Measurements from ENCODE around the gene CCDC182. TPM values are rescaled to one million over a fixed set of nuclear protein-coding genes. Genes with fewer than 3 reads are reported as not detected.

The CCDC182 gene
- total and polyA plus RNA-seq, 9 of the 15 experiments (the other 6 are each of a cell fraction or from before 2014, with no cell fraction given): not detected

DNA sequence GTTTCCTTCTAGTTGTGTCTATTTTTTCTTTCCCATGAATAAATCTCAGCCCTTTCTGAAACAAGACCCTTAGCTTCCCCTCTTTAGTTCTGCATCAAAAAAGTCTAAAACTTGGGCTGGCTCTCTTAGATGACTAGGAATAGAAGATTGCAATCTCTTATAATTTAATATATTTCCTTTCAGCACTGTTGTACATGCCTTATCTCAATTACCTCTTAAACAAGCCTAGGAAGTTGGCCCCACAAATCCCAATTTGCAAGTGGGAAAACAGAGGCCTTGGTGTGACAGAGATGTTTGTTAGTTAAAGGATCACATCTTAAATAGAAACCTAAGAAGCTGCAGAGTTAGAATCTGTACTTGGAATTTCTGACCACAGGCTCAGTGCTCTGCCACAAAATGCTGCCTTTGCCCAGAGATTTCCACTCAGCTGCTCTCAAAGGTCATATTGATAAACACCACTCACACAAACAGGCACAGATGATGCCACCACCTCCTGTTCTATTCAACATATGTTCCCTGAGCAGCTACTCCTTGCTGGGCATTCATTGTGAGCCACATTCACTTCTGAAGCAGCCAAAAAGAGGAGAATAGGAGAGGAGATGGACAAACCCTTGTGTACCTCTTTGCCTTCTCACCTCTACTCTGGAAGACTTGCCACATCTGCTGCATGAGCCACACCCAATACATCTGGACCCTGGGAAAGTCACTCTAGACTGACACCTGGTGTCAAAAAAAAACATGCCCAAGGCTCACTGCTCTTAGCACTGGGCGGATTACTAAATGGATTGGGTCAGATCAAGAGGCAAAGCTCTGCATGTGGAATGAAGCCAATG lies 5.5 kb downstream of the CCDC182 start:
- peak; percentile 93 for ATAC-seq
- no TSS peak for BruUV-seq (replicated peaks)
- FAIRE-seq: peak; percentile 87
- Histone ChIP-seq H2AFZ (ENCODE audit: low read depth, low read length) (no peak overlapping the region), H3K4me2 (ENCODE audit: insufficient read depth, low read length) (no peak overlapping the region), H3K79me2 (ENCODE audit: control insufficient read depth, insufficient read depth, low read length) (no peaks in the 10 kb centered on the region), H3K36me3 (ENCODE audit: control insufficient read depth, insufficient read depth, low read length) (no peaks in the 10 kb centered on the region), H3K27ac (ENCODE audit: extremely low read depth, low read depth, low read length) (no peak overlapping the region), H3K27me3 (ENCODE audit: control insufficient read depth in 2 of 2, insufficient read depth in 2 of 2, low read length in 2 of 2) (peaks cover 25 to 39% of the 10 kb centered on the region in 2 experiments), H3K4me3 (no peak overlapping the region), H3K9me3 (replicated peaks; ENCODE audit: control insufficient read depth, insufficient read depth, low read depth, low read length) (no peaks in the 10 kb centered on the region), H3K9ac (ENCODE audit: insufficient read depth in 1 of 2, low read depth in 2 of 2, low read length in 2 of 2) (no peak overlapping the region), H3K4me1 (replicated peaks in 1 of 2; ENCODE audit: control insufficient read depth in 2 of 2, insufficient read depth in 2 of 2, low read length in 2 of 2) (no peaks in the 10 kb centered on the region), H4K20me1 (replicated peaks; ENCODE audit: control insufficient read depth, insufficient read depth, low read length) (peaks cover 10% of the 10 kb centered on the region; the same call in 1 of the 2 replicates), H3K9me1 (ENCODE audit: control insufficient read depth, insufficient read depth, low read length) (no peaks in the 10 kb centered on the region)
- in situ Hi-C loops (cut with MboI) (no loop called here), intact Hi-C loops (cut with micrococcal nuclease) (loop anchor here (5.0 to 10.0 kb wide), 3 partner anchors 145 to 607 kb away; no protein-coding TSS in a partner anchor)
- 0% methylated on average over 1 of the region's 1 CpG for WGBS (ENCODE audit: insufficient coverage, low coverage, missing lambda C conversion rate)
- ChIA-PET CTCF (ENCODE audit: low intra/inter-chr PET ratio) (interaction anchor here (0.6 to 1.6 kb wide), 4 partner anchors 320 to 609 kb away, joined by 3 to 12 read pairs (median 3); no protein-coding TSS in a partner anchor), POLR2A (no interaction called here)
- DNase-seq (ENCODE audit: extremely low read depth in 1 of 4, low spot score in 3 of 4): peak; percentile 36 to 53 (median 40)
- TF ChIP-seq STAG1 (CRISPR knock-in tag; IDR thresholded peaks at IDR 0.05; ENCODE audit: borderline replicate concordance) (peak; percentile 44; the same call in 1 of the 2 replicates), MAFF (IDR thresholded peaks at IDR 0.05; ENCODE audit: low read length) (no peak), ZFP1 (CRISPR knock-in tag; IDR thresholded peaks at IDR 0.05) (no peak), CTBP1 (IDR thresholded peaks at IDR 0.05; ENCODE audit: borderline replicate concordance) (peak; percentile 31; the same call in 1 of the 2 replicates), RAD21 (CRISPR knock-in tag; conservative IDR thresholded peaks at IDR 0.05 in 1 of 2, IDR thresholded peaks at IDR 0.05 in 1 of 2) (peak; percentile 36 to 60), SMC3 (conservative IDR thresholded peaks at IDR 0.05; ENCODE audit: insufficient read depth, low read depth, low read length) (peak; percentile 64)
- TF ChIP-seq, protein P1, sequence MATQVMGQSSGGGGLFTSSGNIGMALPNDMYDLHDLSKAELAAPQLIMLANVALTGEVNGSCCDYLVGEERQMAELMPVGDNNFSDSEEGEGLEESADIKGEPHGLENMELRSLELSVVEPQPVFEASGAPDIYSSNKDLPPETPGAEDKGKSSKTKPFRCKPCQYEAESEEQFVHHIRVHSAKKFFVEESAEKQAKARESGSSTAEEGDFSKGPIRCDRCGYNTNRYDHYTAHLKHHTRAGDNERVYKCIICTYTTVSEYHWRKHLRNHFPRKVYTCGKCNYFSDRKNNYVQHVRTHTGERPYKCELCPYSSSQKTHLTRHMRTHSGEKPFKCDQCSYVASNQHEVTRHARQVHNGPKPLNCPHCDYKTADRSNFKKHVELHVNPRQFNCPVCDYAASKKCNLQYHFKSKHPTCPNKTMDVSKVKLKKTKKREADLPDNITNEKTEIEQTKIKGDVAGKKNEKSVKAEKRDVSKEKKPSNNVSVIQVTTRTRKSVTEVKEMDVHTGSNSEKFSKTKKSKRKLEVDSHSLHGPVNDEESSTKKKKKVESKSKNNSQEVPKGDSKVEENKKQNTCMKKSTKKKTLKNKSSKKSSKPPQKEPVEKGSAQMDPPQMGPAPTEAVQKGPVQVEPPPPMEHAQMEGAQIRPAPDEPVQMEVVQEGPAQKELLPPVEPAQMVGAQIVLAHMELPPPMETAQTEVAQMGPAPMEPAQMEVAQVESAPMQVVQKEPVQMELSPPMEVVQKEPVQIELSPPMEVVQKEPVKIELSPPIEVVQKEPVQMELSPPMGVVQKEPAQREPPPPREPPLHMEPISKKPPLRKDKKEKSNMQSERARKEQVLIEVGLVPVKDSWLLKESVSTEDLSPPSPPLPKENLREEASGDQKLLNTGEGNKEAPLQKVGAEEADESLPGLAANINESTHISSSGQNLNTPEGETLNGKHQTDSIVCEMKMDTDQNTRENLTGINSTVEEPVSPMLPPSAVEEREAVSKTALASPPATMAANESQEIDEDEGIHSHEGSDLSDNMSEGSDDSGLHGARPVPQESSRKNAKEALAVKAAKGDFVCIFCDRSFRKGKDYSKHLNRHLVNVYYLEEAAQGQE (IDR thresholded peaks at IDR 0.05; ENCODE audit: borderline replicate concordance): peak; percentile 48; the same call in 1 of the 2 replicates
- TF ChIP-seq, protein P1 (CRISPR knock-in tag; IDR thresholded peaks at IDR 0.05; ENCODE audit: low read depth): no peak
- TF ChIP-seq, protein P2, sequence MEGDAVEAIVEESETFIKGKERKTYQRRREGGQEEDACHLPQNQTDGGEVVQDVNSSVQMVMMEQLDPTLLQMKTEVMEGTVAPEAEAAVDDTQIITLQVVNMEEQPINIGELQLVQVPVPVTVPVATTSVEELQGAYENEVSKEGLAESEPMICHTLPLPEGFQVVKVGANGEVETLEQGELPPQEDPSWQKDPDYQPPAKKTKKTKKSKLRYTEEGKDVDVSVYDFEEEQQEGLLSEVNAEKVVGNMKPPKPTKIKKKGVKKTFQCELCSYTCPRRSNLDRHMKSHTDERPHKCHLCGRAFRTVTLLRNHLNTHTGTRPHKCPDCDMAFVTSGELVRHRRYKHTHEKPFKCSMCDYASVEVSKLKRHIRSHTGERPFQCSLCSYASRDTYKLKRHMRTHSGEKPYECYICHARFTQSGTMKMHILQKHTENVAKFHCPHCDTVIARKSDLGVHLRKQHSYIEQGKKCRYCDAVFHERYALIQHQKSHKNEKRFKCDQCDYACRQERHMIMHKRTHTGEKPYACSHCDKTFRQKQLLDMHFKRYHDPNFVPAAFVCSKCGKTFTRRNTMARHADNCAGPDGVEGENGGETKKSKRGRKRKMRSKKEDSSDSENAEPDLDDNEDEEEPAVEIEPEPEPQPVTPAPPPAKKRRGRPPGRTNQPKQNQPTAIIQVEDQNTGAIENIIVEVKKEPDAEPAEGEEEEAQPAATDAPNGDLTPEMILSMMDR (IDR thresholded peaks at IDR 0.05 in 2 of 3, conservative IDR thresholded peaks at IDR 0.05 in 1 of 3; ENCODE audit: insufficient read depth in 2 of 3, low read depth in 1 of 3, low read length in 3 of 3): peak; percentile 60 to 61 (median 60)
